H9 (cell line): Measurements from ENCODE around the gene DCHS2. TPM values are rescaled to one million over a fixed set of nuclear protein-coding genes. Genes with fewer than 3 reads are reported as not detected.

Source experiments
- DNase-seq: peaks from one replicate; pipeline ENCODE4 v3.0.0-alpha.2; 2017
- H2AFZ ChIP-seq: one replicate; pipeline ENCODE4 v1.6.1; 2013; ENCODE audit warnings: mild to moderate bottlenecking, low read length, control low read depth, moderate library complexity
- H2AK5ac ChIP-seq: 2 replicates; pipeline ENCODE4 v1.6.1; 2013; ENCODE audit warnings: low read length, control low read depth, mixed read lengths; ENCODE audit not compliant: insufficient read length
- H2BK120ac ChIP-seq: one replicate; pipeline ENCODE4 v1.6.1; 2013; ENCODE audit warnings: low read depth, mild to moderate bottlenecking, low read length, control low read depth, inconsistent platforms; ENCODE audit not compliant: poor library complexity, severe bottlenecking
- H2BK12ac ChIP-seq: 2 replicates; pipeline ENCODE4 v1.6.1; 2013; ENCODE audit warnings: low read length, control low read depth, mixed read lengths, low read depth; ENCODE audit not compliant: insufficient read length
- H2BK15ac ChIP-seq: 2 replicates; pipeline ENCODE4 v1.6.1; 2013; ENCODE audit warnings: low read depth, low read length, control low read depth
- H2BK20ac ChIP-seq: one replicate; pipeline ENCODE4 v1.6.1; 2013; ENCODE audit warnings: low read depth, mild to moderate bottlenecking, low read length, control low read depth, inconsistent platforms; ENCODE audit not compliant: poor library complexity, severe bottlenecking
- H2BK5ac ChIP-seq: 2 replicates; pipeline ENCODE4 v1.6.1; 2013; ENCODE audit warnings: low read length, control low read depth, mixed read lengths; ENCODE audit not compliant: insufficient read length
- H3K14ac ChIP-seq: 2 replicates; pipeline ENCODE4 v1.6.1; 2013; ENCODE audit warnings: low read length, control low read depth; ENCODE audit not compliant: insufficient read depth
- H3K18ac ChIP-seq: 2 replicates; pipeline ENCODE4 v1.6.1; 2013; ENCODE audit warnings: low read depth, mild to moderate bottlenecking, mixed read lengths, low read length, control low read depth; ENCODE audit not compliant: insufficient read length
- H3K23ac ChIP-seq: 2 replicates; pipeline ENCODE4 v1.6.1; 2013; ENCODE audit warnings: low read length, control low read depth, mixed read lengths, low read depth; ENCODE audit not compliant: insufficient read length
- H3K23me2 ChIP-seq: 2 replicates; pipeline ENCODE4 v1.6.1; 2013; ENCODE audit warnings: low read depth, mild to moderate bottlenecking, mixed read lengths, low read length, control low read depth; ENCODE audit not compliant: insufficient read length, poor library complexity, severe bottlenecking
- H3K27ac ChIP-seq: 2 replicates; pipeline ENCODE4 v1.5.1; 2013; ENCODE audit warnings: low read length, control low read depth, mixed read lengths, low read depth; ENCODE audit not compliant: insufficient read length
- H3K27me3 ChIP-seq: 2 replicates; pipeline ENCODE4 v1.6.1; 2013; ENCODE audit warnings: low read length, control low read depth, inconsistent platforms; ENCODE audit not compliant: insufficient read depth
- H3K4ac ChIP-seq: 2 replicates; pipeline ENCODE4 v1.6.1; 2013; ENCODE audit warnings: low read depth, mild to moderate bottlenecking, control low read depth, inconsistent platforms, low read length, moderate library complexity
- H3K4me1 ChIP-seq: 2 replicates; pipeline ENCODE4 v1.6.1; 2013; ENCODE audit warnings: low read length, control low read depth, inconsistent platforms; ENCODE audit not compliant: insufficient read depth
- H3K4me2 ChIP-seq: 2 replicates; pipeline ENCODE4 v1.6.1; 2013; ENCODE audit warnings: low read length, control low read depth, mixed read lengths; ENCODE audit not compliant: insufficient read length, insufficient read depth
- H3K56ac ChIP-seq: 2 replicates; pipeline ENCODE4 v1.6.1; 2013; ENCODE audit warnings: low read depth, mild to moderate bottlenecking, mixed read lengths, low read length, control low read depth; ENCODE audit not compliant: insufficient read length
- H3K79me1 ChIP-seq: 2 replicates; pipeline ENCODE4 v1.6.1; 2013; ENCODE audit warnings: low read depth, mild to moderate bottlenecking, moderate library complexity, low read length, control low read depth, inconsistent platforms; ENCODE audit not compliant: insufficient read depth, poor library complexity, severe bottlenecking
- H3K79me2 ChIP-seq: 2 replicates; pipeline ENCODE4 v1.6.1; 2013; ENCODE audit warnings: low read length, control low read depth, inconsistent platforms; ENCODE audit not compliant: insufficient read depth
- H3K9ac ChIP-seq: 2 replicates; pipeline ENCODE4 v1.6.1; 2013; ENCODE audit warnings: low read length, control low read depth, mixed read lengths; ENCODE audit not compliant: insufficient read length; ENCODE audit errors: extremely low read depth
- H3K9me3 ChIP-seq: one replicate; pipeline ENCODE4 v1.6.1; 2013; ENCODE audit warnings: low read depth, low read length, inconsistent platforms; ENCODE audit not compliant: control insufficient read depth
- H3T11ph ChIP-seq: one replicate; pipeline ENCODE4 v1.6.1; 2013; ENCODE audit warnings: mild to moderate bottlenecking, low read length, control low read depth, inconsistent platforms
- H4K20me1 ChIP-seq: one replicate; pipeline ENCODE4 v1.6.1; 2013; ENCODE audit not compliant: control insufficient read depth, insufficient read length, insufficient read depth
- H4K5ac ChIP-seq: 2 replicates; pipeline ENCODE4 v1.6.1; 2013; ENCODE audit warnings: low read depth, mild to moderate bottlenecking, mixed read lengths, low read length, control low read depth; ENCODE audit not compliant: insufficient read length
- H4K8ac ChIP-seq: replicated peaks from 2 replicates; pipeline ENCODE4 v1.6.1; 2013; ENCODE audit warnings: low read length, control low read depth, mixed read lengths, low read depth; ENCODE audit not compliant: insufficient read length
- H4K91ac ChIP-seq: 2 replicates; pipeline ENCODE4 v1.6.1; 2013; ENCODE audit warnings: low read depth, mild to moderate bottlenecking, moderate library complexity, mixed read lengths, low read length, control low read depth; ENCODE audit not compliant: insufficient read length
- H3K27ac Mint-ChIP-seq, 3 experiments: 2 replicates in 2 of 3; 3 replicates in 1 of 3; pipeline ENCODE4 v1.8.0; 2020 to 2021; ENCODE audit warnings: mixed read lengths in 3 of 3, mild to moderate bottlenecking in 1 of 3, moderate library complexity in 1 of 3
- H3K27me3 Mint-ChIP-seq: 2 replicates; pipeline ENCODE4 v1.8.0; 2021; ENCODE audit warnings: low read depth, mild to moderate bottlenecking, moderate library complexity, mixed read lengths
- H3K36me3 Mint-ChIP-seq, 3 experiments: 2 replicates in 2 of 3; 3 replicates in 1 of 3; pipeline ENCODE4 v1.8.0; 2020 to 2021; ENCODE audit warnings: low read depth in 3 of 3, mixed read lengths in 3 of 3; ENCODE audit not compliant: insufficient read depth in 1 of 3
- H3K4me1 Mint-ChIP-seq, 2 experiments: 2 replicates each; pipeline ENCODE4 v1.8.0; 2020; ENCODE audit warnings: mixed read lengths in 2 of 2
- H3K4me3 Mint-ChIP-seq, 2 experiments: 2 replicates in 1 of 2; 3 replicates in 1 of 2; pipeline ENCODE4 v1.8.0; 2020 to 2021; ENCODE audit warnings: mild to moderate bottlenecking in 2 of 2, mixed read lengths in 2 of 2, moderate library complexity in 1 of 2
- H3K9me3 Mint-ChIP-seq, 2 experiments: 2 replicates in 1 of 2; 3 replicates in 1 of 2; pipeline ENCODE4 v1.8.0; 2020; ENCODE audit warnings: mild to moderate bottlenecking in 2 of 2, mixed read lengths in 2 of 2, moderate library complexity in 1 of 2
- WGBS: extraction: QIAGEN DNeasy Blood & Tissue Kit; methylation state at CpG from one replicate; pipeline ENCODE4 v1.1.7; 2013; ENCODE audit warnings: missing lambda C conversion rate, low lambda C conversion rate, mixed read lengths; ENCODE audit not compliant: insufficient read length; ENCODE audit errors: extremely low coverage; 5-methylcytosine and 5-hydroxymethylcytosine counted together
- total RNA-seq: library from RNA; stranded (reverse); gene quantifications from 2 replicates; pipeline ENCODE4 v1.2.1, GENCODE V29; 2021
- TF ChIP-seq, protein P1 (sequence below): fragments of 200-600 bp; sonication (generic); conservative IDR thresholded peaks from 3 replicates; pipeline ENCODE4 v1.8.0; 2021; ENCODE audit warnings: antibody characterized with exemption, mild to moderate bottlenecking

Gene DCHS2
- total RNA-seq, 1 experiment from 2014 or later: 0.57 TPM

DNA sequence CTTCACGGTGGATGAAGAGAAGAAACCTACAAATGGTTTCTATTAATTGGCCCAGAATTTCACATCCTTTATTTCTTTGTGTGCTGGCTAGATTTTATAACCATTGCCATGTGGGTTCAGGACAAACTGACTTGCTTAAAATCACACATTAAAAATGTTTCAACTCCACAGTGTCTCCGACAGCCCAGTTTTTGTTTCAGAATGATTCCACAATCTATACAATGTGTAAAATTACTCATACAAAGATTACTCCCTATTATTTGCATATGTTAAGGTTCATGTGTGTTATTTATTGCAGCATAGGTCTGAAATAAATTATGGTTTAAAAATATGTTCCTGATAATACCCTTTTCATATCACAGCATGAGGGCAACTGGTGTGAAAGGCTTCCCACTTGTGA, 20.6 kb downstream of the DCHS2 start:
- no peak overlapping the region for H4K91ac ChIP-seq
- H2BK20ac ChIP-seq: no peak overlapping the region
- Mint-ChIP-seq H3K27me3 (no peaks in the 10 kb centered on the region), H3K27ac (no peak overlapping the region), H3K4me1 (peaks cover 0 to 4% of the 10 kb centered on the region in 2 experiments; a peak in 2 of 4 replicates), H3K36me3 (no peaks in the 10 kb centered on the region), H3K4me3 (no peak overlapping the region), H3K9me3 (no peaks in the 10 kb centered on the region; a peak in 1 of 5 replicates)
- no peak overlapping the region for H3K18ac ChIP-seq
- no peak for DNase-seq
- no peak overlapping the region for H4K8ac ChIP-seq
- H3K4ac ChIP-seq: no peak overlapping the region
- no peaks in the 10 kb centered on the region for H4K20me1 ChIP-seq
- H3K4me1 ChIP-seq: no peaks in the 10 kb centered on the region
- no peaks in the 10 kb centered on the region for H3K9me3 ChIP-seq
- H3K27me3 ChIP-seq: no peaks in the 10 kb centered on the region
- H3T11ph ChIP-seq: no peak overlapping the region
- no peaks in the 10 kb centered on the region for H3K79me2 ChIP-seq
- H3K23ac ChIP-seq: no peak overlapping the region
- no peak overlapping the region for H3K27ac ChIP-seq
- no peak overlapping the region for H3K56ac ChIP-seq
- H2AK5ac ChIP-seq: no peak overlapping the region
- no peak overlapping the region for H4K5ac ChIP-seq
- H3K9ac ChIP-seq: no peak overlapping the region
- no peak overlapping the region for H2BK5ac ChIP-seq
- H3K14ac ChIP-seq: no peak overlapping the region
- no peak overlapping the region for H2BK15ac ChIP-seq
- H3K4me2 ChIP-seq: no peak overlapping the region
- no peak overlapping the region for H2BK120ac ChIP-seq
- no peak overlapping the region for H2AFZ ChIP-seq
- no peaks in the 10 kb centered on the region for H3K23me2 ChIP-seq
- TF ChIP-seq, protein P1, sequence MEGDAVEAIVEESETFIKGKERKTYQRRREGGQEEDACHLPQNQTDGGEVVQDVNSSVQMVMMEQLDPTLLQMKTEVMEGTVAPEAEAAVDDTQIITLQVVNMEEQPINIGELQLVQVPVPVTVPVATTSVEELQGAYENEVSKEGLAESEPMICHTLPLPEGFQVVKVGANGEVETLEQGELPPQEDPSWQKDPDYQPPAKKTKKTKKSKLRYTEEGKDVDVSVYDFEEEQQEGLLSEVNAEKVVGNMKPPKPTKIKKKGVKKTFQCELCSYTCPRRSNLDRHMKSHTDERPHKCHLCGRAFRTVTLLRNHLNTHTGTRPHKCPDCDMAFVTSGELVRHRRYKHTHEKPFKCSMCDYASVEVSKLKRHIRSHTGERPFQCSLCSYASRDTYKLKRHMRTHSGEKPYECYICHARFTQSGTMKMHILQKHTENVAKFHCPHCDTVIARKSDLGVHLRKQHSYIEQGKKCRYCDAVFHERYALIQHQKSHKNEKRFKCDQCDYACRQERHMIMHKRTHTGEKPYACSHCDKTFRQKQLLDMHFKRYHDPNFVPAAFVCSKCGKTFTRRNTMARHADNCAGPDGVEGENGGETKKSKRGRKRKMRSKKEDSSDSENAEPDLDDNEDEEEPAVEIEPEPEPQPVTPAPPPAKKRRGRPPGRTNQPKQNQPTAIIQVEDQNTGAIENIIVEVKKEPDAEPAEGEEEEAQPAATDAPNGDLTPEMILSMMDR: no peak
- no peak overlapping the region for H2BK12ac ChIP-seq
- H3K79me1 ChIP-seq: no peaks in the 10 kb centered on the region
- no CpG with 5 or more reads among the region's 2 CpGs for WGBS
